Activated CD8-positive, alpha-beta memory T cell treated with anti-CD3 and anti-CD28 coated beads for 1 hour (primary cell): ENCODE results near the gene DCAF8L1.
"Not testable (repeated sequence)": the region's sequence is repeated elsewhere in the genome, so short reads cannot be mapped to it uniquely, and the experiment has no call there.

Experiments used
- DNase-seq, 2 donors: peaks; one replicate each; pipeline ENCODE4 v3.0.0-alpha.2; 2020; ENCODE audit warnings: low read depth in 1 of 2; ENCODE audit errors: extremely low read depth in 1 of 2

The DCAF8L1 gene

GRCh38 chrX:27981349-27981748 lies at the start of gene DCAF8L1:
DCAF8L1 (minus strand) TSS chrX:27981449; CDS start chrX:27981334, 115 bp downstream.
- no peak for DNase-seq

DNA sequence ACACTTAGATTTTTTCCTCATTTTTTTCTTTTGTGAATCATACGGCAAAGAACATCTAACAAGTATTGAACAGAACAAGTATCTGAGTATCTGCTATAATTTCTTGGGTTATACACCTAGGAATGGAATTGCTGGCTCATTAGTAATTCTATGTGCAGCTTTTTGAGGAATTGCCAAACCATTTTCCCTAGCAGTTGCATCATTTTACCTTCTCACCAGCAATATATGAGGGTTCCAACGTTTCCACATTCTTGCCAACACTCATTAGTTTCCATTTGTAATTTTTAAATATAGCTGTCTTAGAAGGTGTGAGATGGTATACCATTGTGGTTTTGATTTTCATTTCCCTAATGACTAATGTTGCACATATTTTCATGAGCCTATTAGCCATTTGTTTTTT lies 41.1 kb upstream of the DCAF8L1 start:
- DNase-seq: no peak

DNA sequence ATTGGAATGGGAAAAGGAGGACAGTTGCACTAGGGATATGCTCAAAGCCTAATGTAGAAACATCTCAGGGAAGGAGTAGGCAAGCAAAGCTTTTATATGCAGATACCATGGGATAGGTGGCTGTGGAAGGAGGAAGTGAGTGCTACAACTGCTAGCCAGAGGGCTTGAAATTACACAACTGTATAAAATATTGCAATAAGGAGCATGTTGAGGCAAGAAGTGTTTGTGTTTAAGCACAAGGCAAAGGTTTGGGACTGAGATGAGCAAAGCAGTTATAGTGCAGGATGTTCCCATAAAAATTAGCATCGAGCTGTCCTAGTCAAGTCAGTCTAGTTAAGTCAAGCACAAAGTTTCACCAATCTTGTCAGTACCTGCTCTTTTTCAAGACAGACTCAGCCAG lies 35.6 kb upstream of the DCAF8L1 start:
- DNase-seq: no peak

DNA sequence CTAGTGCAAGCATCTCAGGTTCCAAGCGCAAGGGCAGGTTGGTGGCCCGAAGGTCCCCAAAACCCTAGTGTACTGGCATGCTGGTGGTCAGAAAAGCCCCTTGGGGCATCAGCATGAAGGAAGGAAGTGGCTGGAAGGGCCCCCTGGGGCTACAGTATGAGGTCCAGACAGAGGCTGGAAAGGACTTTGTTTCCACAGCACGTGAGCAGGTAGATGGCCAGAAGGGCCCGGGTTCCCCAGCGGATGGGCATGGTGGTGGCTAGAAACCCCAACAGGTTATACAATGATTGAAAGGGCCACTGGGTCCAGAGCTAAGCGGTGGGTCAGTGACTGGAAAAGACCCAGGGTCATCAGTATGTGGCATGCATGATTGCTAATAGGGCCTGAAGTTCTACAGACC lies 34.7 kb upstream of the DCAF8L1 start:
- DNase-seq: no peak

GRCh38 chrX:28010875-28011274 lies 29.6 kb upstream of the DCAF8L1 start:
- no peak for DNase-seq

DNA sequence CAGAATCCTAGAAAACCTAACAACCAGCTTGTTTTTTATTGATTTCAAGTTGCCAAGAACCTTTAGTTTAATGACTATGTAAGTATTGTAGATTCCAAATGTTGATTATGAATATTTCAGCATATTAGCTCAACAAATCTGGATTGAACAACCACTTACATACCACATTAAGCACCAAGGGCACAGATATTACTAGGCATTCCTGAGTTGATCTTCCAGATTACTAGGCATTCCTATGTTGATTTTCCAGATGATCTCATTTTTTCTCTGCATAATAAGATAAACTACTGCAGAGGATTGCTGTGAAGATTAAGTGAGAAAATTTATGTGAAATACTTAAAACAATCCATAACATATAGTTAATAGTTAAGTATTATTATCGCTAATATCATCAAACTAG lies 17.4 kb upstream of the DCAF8L1 start:
- DNase-seq: no peak

- no peak for DNase-seq
Observed at GRCh38 chrX:27997622-27998021, 16.4 kb upstream of the DCAF8L1 start.

DNA sequence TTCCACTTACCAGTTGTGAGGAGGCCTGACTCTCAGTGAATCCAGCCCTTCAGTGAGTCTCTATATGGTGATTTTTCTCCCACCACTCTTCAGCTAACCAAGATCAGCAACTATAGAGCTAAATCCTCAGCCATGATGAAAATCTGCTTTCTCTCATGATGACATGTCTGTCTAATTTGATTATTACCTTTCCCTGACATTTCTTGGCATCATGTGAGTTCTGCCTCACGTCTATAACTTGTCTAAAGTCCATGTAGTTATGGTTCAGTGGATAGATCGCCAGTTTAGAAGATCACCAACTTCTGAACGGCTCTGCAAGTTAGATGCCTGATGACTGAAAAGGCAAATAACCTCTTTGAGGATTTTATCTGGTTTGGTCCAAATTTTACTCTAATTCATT lies 14.9 kb upstream of the DCAF8L1 start:
- no peak for DNase-seq

DNA sequence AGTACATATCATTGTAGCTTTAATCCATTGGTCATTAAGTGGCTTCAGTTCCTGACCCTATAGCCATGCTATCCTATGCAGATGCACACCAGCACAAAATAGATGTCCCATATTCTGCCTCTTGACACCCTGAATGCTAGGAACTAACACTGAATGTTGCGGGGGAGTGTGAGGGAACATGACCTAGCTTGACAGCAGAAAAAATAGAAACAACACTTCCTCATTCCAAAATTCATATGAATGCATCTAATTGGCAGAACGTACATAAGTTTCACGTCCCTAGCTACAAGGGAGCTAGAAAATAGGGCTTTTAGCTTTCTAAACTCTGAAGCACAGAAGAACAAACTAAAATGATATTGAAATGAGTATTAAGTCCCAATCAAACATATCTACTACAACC lies 14.4 kb upstream of the DCAF8L1 start:
- DNase-seq: no peak

GRCh38 chrX:27987862-27988646 lies 6.8 kb upstream of the DCAF8L1 start:
- DNase-seq: no peak

- DNase-seq: not testable (repeated sequence)
Observed at GRCh38 chrX:27976934-27977333, 4.3 kb downstream of the DCAF8L1 start.

DNA sequence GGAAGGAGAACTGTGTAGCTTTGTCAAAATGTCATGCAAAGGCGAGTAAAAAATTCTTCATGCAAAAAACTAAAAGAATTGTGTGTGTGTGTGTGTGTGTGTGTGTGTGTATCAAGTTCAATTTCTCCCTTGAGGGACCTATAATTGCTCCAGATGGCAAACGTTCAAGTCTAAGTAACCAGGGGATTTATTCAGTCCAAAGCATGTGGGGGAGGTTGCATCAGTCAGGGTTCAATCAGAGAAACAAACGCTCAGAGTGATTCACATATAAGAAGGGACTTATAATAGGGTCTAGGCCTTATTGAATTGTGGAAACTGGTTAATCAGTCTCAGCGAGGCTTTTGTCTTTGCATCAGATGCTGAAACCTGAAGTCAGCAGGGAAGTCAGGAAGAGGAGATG lies 5.0 kb downstream of the DCAF8L1 start:
- no peak for DNase-seq

GRCh38 chrX:27968878-27969277 lies 12.4 kb downstream of the DCAF8L1 start:
- no peak for DNase-seq

GRCh38 chrX:27968352-27968751 lies 12.9 kb downstream of the DCAF8L1 start:
- no peak for DNase-seq

DNA sequence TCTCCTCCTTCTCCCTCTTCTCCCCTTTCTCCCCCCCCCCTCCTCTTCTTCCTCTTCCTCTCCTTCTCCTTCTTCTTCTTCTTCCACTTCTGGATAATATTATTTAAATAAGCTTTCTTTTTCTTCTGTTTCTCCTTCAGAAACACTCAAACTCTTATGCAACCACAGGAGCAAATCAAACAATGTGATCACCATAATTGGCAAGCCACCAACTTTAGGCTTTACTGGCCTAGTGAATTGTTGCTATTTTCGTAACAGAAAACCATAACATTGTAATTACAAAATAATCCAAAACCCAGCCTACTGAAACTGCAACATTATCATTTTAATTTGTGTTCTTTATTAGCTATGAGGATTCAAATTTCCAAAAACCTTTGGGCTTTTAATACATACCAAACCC lies 14.3 kb downstream of the DCAF8L1 start:
- DNase-seq: no peak

DNA sequence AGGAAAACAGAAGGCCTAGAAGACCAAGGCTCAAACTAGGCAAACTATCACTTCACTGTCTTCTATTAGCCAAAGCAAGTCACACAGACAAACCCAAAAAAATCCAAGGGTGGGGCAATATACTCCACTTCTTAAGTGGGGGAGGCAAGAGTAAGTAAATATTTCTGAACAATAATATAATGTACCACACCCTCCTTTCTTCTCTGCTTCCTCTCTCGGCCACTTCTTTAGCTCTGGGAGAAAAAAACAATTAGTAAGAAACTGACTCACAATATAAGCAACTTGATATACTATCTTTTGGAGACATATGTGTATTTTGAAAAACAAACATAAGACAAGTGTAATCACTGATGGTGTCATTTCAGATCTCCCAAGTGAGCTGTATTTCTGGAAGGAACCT lies 14.8 kb downstream of the DCAF8L1 start:
- no peak for DNase-seq

DNA sequence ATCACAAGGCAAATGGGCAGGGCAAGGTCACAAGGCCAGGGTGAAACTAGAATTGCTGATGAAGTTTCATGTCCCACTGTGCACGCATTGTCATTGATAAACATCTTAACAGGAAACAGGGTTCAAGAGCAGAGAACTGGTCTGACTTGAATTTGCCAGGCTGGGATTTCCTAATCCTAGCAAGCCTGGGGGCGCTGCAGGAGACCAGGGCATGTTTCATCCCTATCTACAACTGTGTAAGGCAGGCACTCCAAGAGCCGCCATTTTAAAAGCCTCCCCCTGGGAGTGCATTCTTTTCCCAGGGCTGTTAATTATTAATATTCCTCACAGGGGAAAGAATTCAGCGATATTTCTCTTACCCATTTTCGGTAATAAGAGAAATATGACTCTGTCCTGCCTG lies 15.9 kb downstream of the DCAF8L1 start:
- not testable (repeated sequence) for DNase-seq

DNA sequence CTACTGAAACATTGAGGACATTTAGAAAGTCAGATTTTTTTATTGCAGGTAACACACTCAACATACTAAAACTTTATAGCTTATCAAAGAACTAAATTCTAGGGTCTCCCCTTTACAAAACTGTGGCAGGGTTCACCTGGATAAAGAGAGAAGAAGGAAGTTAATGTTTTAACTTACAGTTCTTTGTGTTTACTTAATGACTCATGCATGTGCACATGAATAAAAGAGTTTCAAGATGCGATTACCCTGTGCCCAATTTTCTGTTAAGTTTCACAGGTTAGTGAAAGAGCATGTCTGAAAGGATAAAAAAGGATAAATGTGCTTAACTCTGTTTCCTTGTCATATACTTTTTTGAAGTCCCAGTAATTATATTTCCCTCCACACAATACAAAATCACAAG lies 16.8 kb downstream of the DCAF8L1 start:
- no peak for DNase-seq

- DNase-seq: not testable (repeated sequence)
Observed at GRCh38 chrX:27960410-27960809, 20.8 kb downstream of the DCAF8L1 start.

GRCh38 chrX:27953171-27953570 lies 28.1 kb downstream of the DCAF8L1 start:
- DNase-seq: no peak

DNA sequence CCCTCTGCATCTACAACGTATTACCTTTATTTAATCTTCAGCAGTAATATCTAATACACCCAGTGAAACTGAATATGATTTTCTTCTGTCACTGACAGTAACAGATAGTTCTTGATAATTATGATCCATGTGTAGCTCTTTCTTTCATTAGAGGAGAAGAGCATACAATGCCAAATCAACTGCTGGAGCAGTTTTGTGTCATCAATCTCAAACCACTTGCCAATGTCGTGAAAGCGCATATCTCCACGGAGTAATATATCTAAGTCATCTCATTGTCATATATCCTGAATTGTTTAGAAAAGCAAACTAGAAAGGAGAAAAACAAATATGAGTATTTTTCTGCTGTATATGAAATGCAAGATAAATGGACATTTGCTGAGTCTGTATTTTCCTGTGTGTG lies 47.9 kb downstream of the DCAF8L1 start:
- DNase-seq: no peak
